ENCODE data around the gene YRDC. TPM values are rescaled to one million over a fixed set of nuclear protein-coding genes. Genes with fewer than 3 reads are reported as not detected.
"Not testable (repeated sequence)": the region's sequence is repeated elsewhere in the genome, so short reads cannot be mapped to it uniquely, and the experiment has no call there.

Gene YRDC
- total RNA-seq, 2 donors from 2014 or later, result 72.0 to 82.9 TPM

DNA sequence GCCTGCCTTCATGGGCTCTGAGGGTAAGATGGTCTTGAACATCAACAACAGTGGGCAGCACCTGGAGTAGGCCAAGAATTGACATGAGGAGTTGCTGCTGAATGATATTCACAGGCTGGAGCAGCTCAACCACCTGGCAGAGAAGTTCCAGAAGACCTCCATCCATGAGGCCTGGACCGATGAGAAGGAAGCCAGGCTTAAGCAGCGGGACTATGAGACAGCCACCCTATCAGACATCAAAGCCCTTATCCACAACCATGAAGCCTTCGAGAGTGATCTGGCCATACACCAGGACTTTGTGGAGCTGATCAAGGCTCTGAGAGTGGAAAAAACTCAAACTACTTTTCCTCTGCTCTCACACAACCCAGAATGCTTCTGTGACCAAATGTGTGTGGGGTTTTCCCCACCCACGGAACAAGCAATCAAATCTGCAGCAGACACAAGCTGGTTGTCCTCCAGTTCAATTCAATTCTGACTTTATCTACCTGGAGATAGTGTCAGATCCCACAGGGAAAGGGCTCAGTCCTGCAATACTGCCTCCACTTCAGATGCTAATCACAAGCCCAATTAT lies 31.0 kb downstream of the YRDC start:
- ATAC-seq (peak in 1 of 2 donors; percentile 36), DNase-seq (ENCODE audit: low spot score) (no peak)
- H3K27ac Mint-ChIP-seq, result no peak overlapping the region
- H3K36me3 Mint-ChIP-seq, result no peaks in the 10 kb centered on the region
- H3K27me3 Mint-ChIP-seq, result peaks cover 13 to 29% of the 10 kb centered on the region in 2 donors
- no peaks in the 10 kb centered on the region for H3K9me3 Mint-ChIP-seq
- H3K4me1 Mint-ChIP-seq (ENCODE audit: low read depth in 2 of 2), result no peaks in the 10 kb centered on the region
- no peak overlapping the region for H3K4me3 Mint-ChIP-seq

- not testable (repeated sequence) for H3K4me1 Mint-ChIP-seq (ENCODE audit: low read depth in 2 of 2); H3K27ac Mint-ChIP-seq; DNase-seq (ENCODE audit: low spot score); H3K36me3 Mint-ChIP-seq; H3K4me3 Mint-ChIP-seq; ATAC-seq; H3K9me3 Mint-ChIP-seq
- peaks cover 30 to 58% of the 10 kb centered on the region in 2 donors for H3K27me3 Mint-ChIP-seq
Measured at GRCh38 chr1:37771440-37771839, 36.6 kb downstream of the YRDC start.

GRCh38 chr1:37767488-37767887 lies 40.5 kb downstream of the YRDC start:
- Mint-ChIP-seq H3K27me3 (peaks cover 54 to 78% of the 10 kb centered on the region in 2 donors), H3K4me1 (ENCODE audit: low read depth in 2 of 2) (peaks cover 0 to 11% of the 10 kb centered on the region in 2 donors), H3K36me3 (no peaks in the 10 kb centered on the region), H3K27ac (no peak overlapping the region), H3K4me3 (no peak overlapping the region), H3K9me3 (peaks cover 4% of the 10 kb centered on the region)
- DNase-seq (ENCODE audit: low spot score) (no peak), ATAC-seq (no peak)

GRCh38 chr1:37765916-37766664 lies 41.9 kb downstream of the YRDC start:
- no peak overlapping the region for H3K4me3 Mint-ChIP-seq
- H3K4me1 Mint-ChIP-seq (ENCODE audit: low read depth in 2 of 2), result peaks cover 0 to 11% of the 10 kb centered on the region in 2 donors
- ATAC-seq (peak in 1 of 2 donors; percentile 24), DNase-seq (ENCODE audit: low spot score) (no peak)
- H3K27me3 Mint-ChIP-seq, result peaks cover 58 to 80% of the 10 kb centered on the region in 2 donors
- no peak overlapping the region for H3K27ac Mint-ChIP-seq
- H3K36me3 Mint-ChIP-seq, result no peaks in the 10 kb centered on the region
- H3K9me3 Mint-ChIP-seq, result peaks cover 4% of the 10 kb centered on the region

GRCh38 chr1:37764888-37765441 lies 43.0 kb downstream of the YRDC start, which contains the start of gene EPHA10:
EPHA10 (minus strand) TSS chr1:37765120; CDS start chr1:37765066, 54 bp downstream.
- Mint-ChIP-seq H3K27me3 (peaks cover 51 to 70% of the 10 kb centered on the region in 2 donors), H3K27ac (no peak within 1 kb of the TSS), H3K4me3 (no peak within 1 kb of the TSS), H3K9me3 (peaks cover 4% of the 10 kb centered on the region), H3K36me3 (no peaks in the 10 kb centered on the region), H3K4me1 (ENCODE audit: low read depth in 2 of 2) (peaks cover 0 to 11% of the 10 kb centered on the region in 2 donors)
- ATAC-seq, result no peak
- no peak for DNase-seq (ENCODE audit: low spot score)

DNA sequence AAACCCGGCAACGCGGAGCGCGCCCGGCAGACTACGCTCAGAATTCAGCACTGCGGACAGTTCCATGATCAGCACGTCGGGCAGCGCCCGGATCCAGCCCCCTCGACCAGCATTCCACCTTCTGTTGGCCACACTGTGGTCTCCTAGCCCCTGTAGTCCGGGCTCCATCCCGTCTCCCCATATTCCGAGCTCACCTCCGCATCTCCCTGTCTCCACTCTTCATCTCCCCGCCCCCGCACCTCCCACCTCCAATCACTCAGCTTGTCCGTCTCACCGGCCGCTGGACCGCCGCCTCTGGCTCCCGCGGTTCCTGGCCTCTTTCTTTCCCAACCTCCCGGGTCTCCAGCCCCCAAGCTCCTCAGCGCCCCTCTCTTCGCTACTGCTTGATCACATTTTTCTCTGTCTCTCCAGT lies 43.6 kb downstream of the YRDC start:
- Mint-ChIP-seq H3K4me1 (ENCODE audit: low read depth in 2 of 2) (peaks cover 0 to 11% of the 10 kb centered on the region in 2 donors), H3K9me3 (peaks cover 4% of the 10 kb centered on the region), H3K27ac (no peak overlapping the region), H3K27me3 (peaks cover 49 to 65% of the 10 kb centered on the region in 2 donors), H3K4me3 (no peak overlapping the region), H3K36me3 (no peaks in the 10 kb centered on the region)
- DNase-seq (ENCODE audit: low spot score) (no peak), ATAC-seq (no peak)

DNA sequence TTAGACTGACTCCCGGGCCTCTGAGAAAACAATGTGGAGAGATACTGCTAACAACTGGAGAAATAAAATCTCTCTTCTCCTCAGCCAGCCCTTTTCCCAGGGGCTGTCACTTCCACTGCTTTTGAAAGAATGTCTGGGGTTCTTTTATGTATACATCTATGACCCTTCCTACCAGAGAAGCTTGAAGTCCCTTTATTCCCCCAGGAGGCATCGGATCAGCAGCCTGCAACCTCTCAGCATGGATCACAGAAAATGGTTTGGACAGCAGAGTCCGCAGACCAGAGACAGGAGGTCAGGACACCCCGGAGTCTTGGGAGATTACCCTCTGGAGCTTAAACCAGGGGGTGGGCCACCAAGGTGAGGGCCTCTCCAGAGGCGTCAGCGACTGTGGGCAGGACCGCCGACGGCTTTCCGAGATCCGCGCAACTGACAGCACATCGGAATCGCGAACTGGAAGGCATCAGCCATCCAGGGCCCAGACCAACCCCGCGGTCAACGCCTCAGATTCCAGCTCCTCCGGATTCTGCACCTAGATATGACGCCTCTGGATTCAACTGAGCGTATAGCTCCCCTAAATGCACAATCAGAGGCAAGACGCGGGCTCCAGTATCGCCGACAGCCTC lies 44.1 kb downstream of the YRDC start:
- no peaks in the 10 kb centered on the region for H3K36me3 Mint-ChIP-seq
- H3K9me3 Mint-ChIP-seq, result peaks cover 4% of the 10 kb centered on the region
- no peak for ATAC-seq
- no peak for DNase-seq (ENCODE audit: low spot score)
- no peak overlapping the region for H3K27ac Mint-ChIP-seq
- no peak overlapping the region for H3K4me3 Mint-ChIP-seq
- peaks cover 0 to 11% of the 10 kb centered on the region in 2 donors for H3K4me1 Mint-ChIP-seq (ENCODE audit: low read depth in 2 of 2)
- H3K27me3 Mint-ChIP-seq, result peaks cover 44 to 60% of the 10 kb centered on the region in 2 donors

DNA sequence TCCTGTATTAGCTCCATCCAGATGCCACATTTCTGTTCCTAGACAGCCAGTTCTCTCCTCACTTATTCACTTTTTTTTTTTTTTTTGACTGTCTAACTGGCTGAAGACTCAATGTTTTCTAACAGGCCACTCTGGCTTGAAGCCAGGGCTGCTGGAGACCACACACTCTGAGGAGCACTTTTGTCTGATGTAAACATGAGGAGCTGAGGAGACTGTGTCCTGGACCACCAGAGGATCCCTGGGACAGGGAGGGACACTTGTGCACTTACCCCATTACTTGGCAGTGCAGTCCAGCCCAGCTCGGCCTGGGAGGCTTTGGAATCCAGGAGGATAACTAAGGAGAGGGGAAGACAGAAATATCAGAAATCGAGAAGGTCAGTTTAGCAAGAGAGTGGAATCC lies 45.5 kb downstream of the YRDC start:
- Mint-ChIP-seq H3K4me1 (ENCODE audit: low read depth in 2 of 2) (peaks cover 0 to 9% of the 10 kb centered on the region in 2 donors), H3K9me3 (peaks cover 4% of the 10 kb centered on the region), H3K4me3 (no peak overlapping the region), H3K36me3 (no peaks in the 10 kb centered on the region), H3K27ac (no peak overlapping the region), H3K27me3 (peaks cover 36 to 47% of the 10 kb centered on the region in 2 donors)
- no peak for DNase-seq (ENCODE audit: low spot score)
- ATAC-seq, result no peak

- Mint-ChIP-seq H3K4me1 (ENCODE audit: low read depth in 2 of 2) (peaks cover 0 to 9% of the 10 kb centered on the region in 2 donors), H3K27ac (no peak overlapping the region), H3K27me3 (peaks cover 31 to 40% of the 10 kb centered on the region in 2 donors), H3K9me3 (peaks cover 4% of the 10 kb centered on the region), H3K36me3 (no peaks in the 10 kb centered on the region), H3K4me3 (no peak overlapping the region)
- ATAC-seq, result no peak
- no peak for DNase-seq (ENCODE audit: low spot score)
Measured at GRCh38 chr1:37761416-37762095, 46.5 kb downstream of the YRDC start.

GRCh38 chr1:37759451-37759850 lies 48.6 kb downstream of the YRDC start:
- Mint-ChIP-seq H3K36me3 (no peaks in the 10 kb centered on the region), H3K4me3 (no peak overlapping the region), H3K27ac (no peak overlapping the region), H3K27me3 (peaks cover 17 to 24% of the 10 kb centered on the region in 2 donors), H3K9me3 (peaks cover under 1% of the 10 kb centered on the region), H3K4me1 (ENCODE audit: low read depth in 2 of 2) (peaks cover 0 to 2% of the 10 kb centered on the region in 2 donors)
- no peak for ATAC-seq
- DNase-seq (ENCODE audit: low spot score), result no peak

DNA sequence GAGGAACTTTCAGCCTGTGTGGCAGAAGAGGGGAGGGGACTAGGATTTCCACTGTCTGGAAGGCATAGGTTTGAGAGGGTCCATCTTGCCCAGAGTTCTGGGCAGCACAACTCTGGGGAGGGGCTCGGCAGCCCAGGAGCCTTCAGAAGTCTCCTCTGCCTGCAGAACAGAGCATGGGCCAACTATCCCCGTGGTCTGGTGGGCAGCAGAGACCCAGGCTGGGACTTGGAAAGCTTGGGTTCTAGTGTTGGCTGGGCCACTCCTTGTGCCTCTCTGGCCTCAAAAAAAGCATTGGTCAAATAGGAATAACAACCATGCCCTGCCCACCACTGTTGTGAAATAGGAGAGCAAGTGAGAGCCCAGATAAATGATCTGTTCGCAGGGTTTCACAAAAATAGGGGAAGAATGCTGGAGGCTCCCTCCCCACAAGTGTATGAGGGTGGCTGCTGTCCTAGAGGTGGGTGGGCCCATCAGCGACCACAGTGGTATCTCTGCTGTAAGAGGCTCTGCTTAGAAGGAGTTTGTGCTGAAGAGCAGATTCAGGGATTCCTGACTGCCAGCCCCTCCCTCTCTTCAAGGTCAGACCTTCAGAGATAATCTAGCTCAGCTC lies 52.0 kb downstream of the YRDC start:
- Mint-ChIP-seq H3K27ac (no peak overlapping the region), H3K36me3 (no peaks in the 10 kb centered on the region), H3K4me3 (no peak overlapping the region)

GRCh38 chr1:37755290-37755689 lies 52.7 kb downstream of the YRDC start:
- H3K36me3 Mint-ChIP-seq, result no peaks in the 10 kb centered on the region
- no peak overlapping the region for H3K27ac Mint-ChIP-seq
- no peaks in the 10 kb centered on the region for H3K9me3 Mint-ChIP-seq
- no peak overlapping the region for H3K4me3 Mint-ChIP-seq
- H3K27me3 Mint-ChIP-seq, result peaks cover 13 to 19% of the 10 kb centered on the region in 2 donors
- DNase-seq (ENCODE audit: low spot score) (no peak), ATAC-seq (peak; percentile 44 to 68)
- H3K4me1 Mint-ChIP-seq (ENCODE audit: low read depth in 2 of 2), result peaks cover 4 to 5% of the 10 kb centered on the region in 2 donors

More for the DNA sequence above, 52.0 kb downstream of the YRDC start:
- DNase-seq (ENCODE audit: low spot score), result no peak
- ATAC-seq, result no peak
- peaks cover 10 to 19% of the 10 kb centered on the region in 2 donors for H3K27me3 Mint-ChIP-seq
- H3K9me3 Mint-ChIP-seq, result no peaks in the 10 kb centered on the region
- peaks cover 4 to 5% of the 10 kb centered on the region in 2 donors for H3K4me1 Mint-ChIP-seq (ENCODE audit: low read depth in 2 of 2)

All from natural killer cell treated with Interleukin-12 subunit alpha and Interleukin-12 subunit beta and Interleukin-15 and Interleukin-18, amount 100 ng/mL, for 72 hours (primary cell).